Spleen (tissue), 11 donors: ENCODE data around the gene PRPH. TPM values are rescaled to one million over a fixed set of nuclear protein-coding genes. Genes with fewer than 3 reads are reported as not detected.

Experiments used
- DNase-seq: peaks from one replicate; pipeline ENCODE4 v3.0.0-alpha.2; 2020
- H3K27ac ChIP-seq, 8 donors: fragments of 200-600 bp; sonication (generic) in 7 of 8; 1 replicate in 4 of 8; 2 replicates in 4 of 8; pipeline versions ENCODE4 v1.5.0 to v1.8.0; 2016 to 2021; ENCODE audit warnings: inconsistent platforms in 4 of 8, mild to moderate bottlenecking in 4 of 8, moderate library complexity in 1 of 8
- H3K27me3 ChIP-seq, 7 donors: fragments of 200-600 bp; sonication (generic) in 6 of 7; replicated peaks in 1 of 7; 1 replicate in 4 of 7; 2 replicates in 3 of 7; pipeline versions ENCODE4 v1.5.0 to v1.8.0; 2016 to 2021; ENCODE audit warnings: inconsistent platforms in 3 of 7, mild to moderate bottlenecking in 1 of 7
- H3K36me3 ChIP-seq, 6 donors: fragments of 200-600 bp; sonication (generic) in 5 of 6; 1 replicate in 4 of 6; 2 replicates in 2 of 6; pipeline versions ENCODE4 v1.5.0 to v1.8.0; 2016 to 2021; ENCODE audit warnings: inconsistent platforms in 2 of 6
- H3K4me1 ChIP-seq, 6 donors: fragments of 200-600 bp; sonication (generic) in 5 of 6; 1 replicate in 3 of 6; 2 replicates in 3 of 6; pipeline versions ENCODE4 v1.5.0 to v1.8.0; 2016 to 2021; ENCODE audit warnings: inconsistent platforms in 3 of 6
- H3K4me3 ChIP-seq, 8 donors: fragments of 200-600 bp; sonication (generic) in 7 of 8; 1 replicate in 4 of 8; 2 replicates in 4 of 8; pipeline versions ENCODE4 v1.5.0 to v1.8.0; 2016 to 2021; ENCODE audit warnings: inconsistent platforms in 4 of 8, mild to moderate bottlenecking in 4 of 8, moderate library complexity in 2 of 8
- H3K9me3 ChIP-seq, 8 donors: fragments of 200-600 bp; sonication (generic) in 7 of 8; 1 replicate in 4 of 8; 2 replicates in 4 of 8; pipeline versions ENCODE4 v1.5.0 to v1.8.0; 2016 to 2021; ENCODE audit warnings: inconsistent platforms in 4 of 8
- CTCF ChIP-seq, 11 experiments: fragments of 200-600 bp in 7 of 11; fragments of 450-650 bp in 4 of 11; sonication (generic) in 4 of 11; IDR thresholded peaks in 8 of 11; conservative IDR thresholded peaks in 3 of 11; 1 replicate in 7 of 11; 2 replicates in 4 of 11; pipeline versions ENCODE4 v1.4.0 to v1.8.0; 2016 to 2021; ENCODE audit warnings: antibody characterized with exemption in 11 of 11, inconsistent platforms in 4 of 11, mild to moderate bottlenecking in 1 of 11
- POLR2A ChIP-seq, 3 donors: fragments of 450-650 bp; IDR thresholded peaks; one replicate each; pipeline ENCODE4 v1.5.1; 2017; ENCODE audit warnings: antibody characterized with exemption in 3 of 3, mild to moderate bottlenecking in 1 of 3
- POLR2AphosphoS5 ChIP-seq, 3 donors: sonication (generic); formaldehyde crosslinking; IDR thresholded peaks; one replicate each; pipeline ENCODE4 v1.5.1; 2017; ENCODE audit warnings: antibody characterized with exemption in 3 of 3
- WGBS, 5 donors: extraction: QIAGEN DNeasy Blood & Tissue Kit in 3 of 5; methylation state at CpG; one replicate each; pipeline versions ENCODE4 v1.1.5 to v1.1.7; 2013 to 2018; 5-methylcytosine and 5-hydroxymethylcytosine counted together
- intact Hi-C: fragments of 100-400 bp; cut with DNase I; formaldehyde crosslinking; loops from one replicate; pipeline ENCODE4 v1.15.0; 2023; ENCODE audit warnings: low total_unique reads
- polyA plus RNA-seq, 3 donors: library from polyadenylated mRNA; stranded (reverse); fragments of 200-250 nt; gene quantifications; one replicate each; pipeline ENCODE4 v1.2.1, GENCODE V29; 2013
- total RNA-seq, 7 donors: library from RNA; depleted of rRNA in 3 of 7; stranded (reverse); fragments of >200 nt in 3 of 7; fragmentation: NEBNext Ultra II Directional in 4 of 7; extraction: Animal tissue kit (Norgen Biotek cat#: 25700) in 4 of 7; gene quantifications; one replicate each; pipeline versions ENCODE4 v1.1.0 to v1.2.1, GENCODE V29; 2016 to 2021
- donor health status: healthy with polysubstance abuse.
- donor health status: DM: no; HTN: no; CAD: no; lungs with moderate emphysema.
- donor health status: DM: no; HTN: no; CAD: no.
- donor health status: Bipolar disorder and iron deficiency.
- donor health status: healthy.
- donor health status: DM: no; HTN: no; CAD: no.
- donor health status: DM: yes; HTN: yes; CAD: no.

Gene PRPH
- total and polyA plus RNA-seq, 10 donors = 0.26 to 3.0 (median 1.0) TPM

- peak overlapping the region in 2 of 8 donors; percentile 41 to 65 for H3K4me3 ChIP-seq
- WGBS, 5 donors = 12 to 31% (median 18%) methylated on average over 25 to 72 of the region's 72 CpGs
- peaks cover 10 to 98% (median 56%) of the 10 kb centered on the region in 7 donors for H3K27me3 ChIP-seq
- H3K36me3 ChIP-seq = peaks cover 0 to 3% (median 0%) of the 10 kb centered on the region in 6 donors
- H3K9me3 ChIP-seq = no peaks in the 10 kb centered on the region
- intact Hi-C loops = no loop called here
- TF ChIP-seq POLR2AphosphoS5 (IDR thresholded peaks at IDR 0.05) (no peak), POLR2A (IDR thresholded peaks at IDR 0.05) (no peak), CTCF (IDR thresholded peaks at IDR 0.05 in 8 of 11, conservative IDR thresholded peaks at IDR 0.05 in 3 of 11) (no peak)
- no peak overlapping the region for H3K27ac ChIP-seq
- H3K4me1 ChIP-seq = peaks cover 5 to 48% (median 24%) of the 10 kb centered on the region in 6 donors
- no peak for DNase-seq
These were observed 41.2 kb downstream of the PRPH start for GRCh38 chr12:49335955-49336644.

GRCh38 chr12:49336645-49337584, 42.0 kb downstream of the PRPH start, which contains the start of gene C1QL4:
Gene C1QL4, minus strand, starts transcription at chr12:49337188. Its CDS starts 711 bp downstream, at chr12:49336477.
- Histone ChIP-seq H3K4me3 (peak within 1 kb of the TSS; percentile 5 to 65 (median 30)), H3K9me3 (no peaks in the 10 kb centered on the region), H3K4me1 (peaks cover 5 to 54% (median 28%) of the 10 kb centered on the region in 6 donors), H3K27me3 (peaks cover 10 to 98% (median 56%) of the 10 kb centered on the region in 7 donors), H3K27ac (no peak within 1 kb of the TSS), H3K36me3 (no peaks in the 10 kb centered on the region)
- 2 to 4% (median 3%) methylated on average over 24 to 65 of the region's 65 CpGs for WGBS, 5 donors
- intact Hi-C loops = no loop called here
- TF ChIP-seq POLR2A (IDR thresholded peaks at IDR 0.05) = no peak
- TF ChIP-seq POLR2AphosphoS5 (IDR thresholded peaks at IDR 0.05) = peak in 2 of 3 donors; percentile 26 to 64
- peak; percentile 65 to 100 (median 98) for TF ChIP-seq CTCF (IDR thresholded peaks at IDR 0.05 in 8 of 11, conservative IDR thresholded peaks at IDR 0.05 in 3 of 11)
- peak; percentile 94 for DNase-seq

- Histone ChIP-seq H3K27me3 (peaks cover 7 to 98% (median 54%) of the 10 kb centered on the region in 7 donors), H3K4me3 (no peak overlapping the region), H3K27ac (no peak overlapping the region), H3K4me1 (peaks cover 20 to 58% (median 42%) of the 10 kb centered on the region in 6 donors), H3K36me3 (no peaks in the 10 kb centered on the region), H3K9me3 (no peaks in the 10 kb centered on the region)
- 66 to 76% (median 74%) methylated on average over 6 of the region's 6 CpGs for WGBS, 5 donors
- DNase-seq = no peak
- intact Hi-C loops = no loop called here
- TF ChIP-seq POLR2A (IDR thresholded peaks at IDR 0.05) = no peak
- TF ChIP-seq CTCF (IDR thresholded peaks at IDR 0.05 in 8 of 11, conservative IDR thresholded peaks at IDR 0.05 in 3 of 11) = no peak
- TF ChIP-seq POLR2AphosphoS5 (IDR thresholded peaks at IDR 0.05) = no peak
These were observed 44.0 kb downstream of the PRPH start for GRCh38 chr12:49338830-49339463.
